ENCODE data around the gene ADAM12. TPM values are rescaled to one million over a fixed set of nuclear protein-coding genes. Genes with fewer than 3 reads are reported as not detected.

ADAM12 gene
- total RNA-seq, 2 donors from 2014 or later, result 0.14 to 1.9 TPM

DNA sequence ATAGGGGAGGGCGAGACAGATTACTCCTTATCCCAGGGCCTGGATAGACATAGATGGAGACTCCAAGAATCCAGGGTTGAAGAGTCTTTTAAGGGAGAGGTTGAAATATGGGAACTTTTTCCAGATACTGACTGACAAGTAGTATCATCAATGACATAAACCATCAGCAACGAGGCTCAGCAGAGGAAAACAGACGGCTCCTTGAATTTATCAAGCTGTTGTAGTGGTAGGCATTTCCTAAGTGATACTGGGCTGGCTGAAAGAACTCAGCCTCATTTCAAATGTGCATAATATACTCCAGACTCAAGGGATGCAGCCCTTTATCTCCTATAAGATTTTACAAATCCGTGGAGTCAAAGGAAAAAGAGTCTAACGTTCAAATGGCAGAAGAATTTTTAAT lies 341.4 kb downstream of the ADAM12 start:
- no peak overlapping the region for H3K4me3 ChIP-seq
- no peaks in the 10 kb centered on the region for H3K36me3 ChIP-seq
- H3K4me1 ChIP-seq (replicated peaks), result no peaks in the 10 kb centered on the region
- H3K27ac ChIP-seq, result no peak overlapping the region
- H3K9me3 ChIP-seq, result no peaks in the 10 kb centered on the region
- 96% methylated on average over 5 of the region's 5 CpGs for WGBS
- no peaks in the 10 kb centered on the region for H3K27me3 ChIP-seq (replicated peaks; ENCODE audit: insufficient read depth)
- intact Hi-C loops (cut with DNase I), result no loop called here
- TF ChIP-seq POLR2A (IDR thresholded peaks at IDR 0.05), result no peak
- no peak for DNase-seq (ENCODE audit: low spot score)

DNA sequence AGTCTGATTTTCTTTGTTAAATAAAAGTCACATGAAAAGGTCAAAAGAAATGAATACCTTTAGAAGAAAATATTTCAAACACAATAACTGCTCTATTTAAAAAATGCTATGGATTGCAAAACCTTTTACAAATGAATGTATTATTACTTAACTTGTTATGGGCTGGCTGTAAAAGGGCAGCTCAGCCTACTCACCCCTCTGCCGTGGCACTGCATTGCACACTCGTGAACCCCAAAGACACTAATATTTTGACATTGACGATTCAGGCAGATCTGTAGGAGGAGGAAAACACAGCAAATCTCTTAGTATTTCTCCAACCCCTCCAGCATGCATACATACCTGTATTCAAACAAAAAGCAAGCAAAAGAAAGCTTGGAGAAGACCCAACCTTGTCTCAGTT lies 342.4 kb downstream of the ADAM12 start:
- no peak overlapping the region for H3K4me3 ChIP-seq
- no peak overlapping the region for H3K27ac ChIP-seq
- no peaks in the 10 kb centered on the region for H3K27me3 ChIP-seq (replicated peaks; ENCODE audit: insufficient read depth)
- H3K36me3 ChIP-seq, result no peaks in the 10 kb centered on the region
- no peak for DNase-seq (ENCODE audit: low spot score)
- H3K9me3 ChIP-seq, result no peaks in the 10 kb centered on the region
- intact Hi-C loops (cut with DNase I), result no loop called here
- TF ChIP-seq, protein P1, sequence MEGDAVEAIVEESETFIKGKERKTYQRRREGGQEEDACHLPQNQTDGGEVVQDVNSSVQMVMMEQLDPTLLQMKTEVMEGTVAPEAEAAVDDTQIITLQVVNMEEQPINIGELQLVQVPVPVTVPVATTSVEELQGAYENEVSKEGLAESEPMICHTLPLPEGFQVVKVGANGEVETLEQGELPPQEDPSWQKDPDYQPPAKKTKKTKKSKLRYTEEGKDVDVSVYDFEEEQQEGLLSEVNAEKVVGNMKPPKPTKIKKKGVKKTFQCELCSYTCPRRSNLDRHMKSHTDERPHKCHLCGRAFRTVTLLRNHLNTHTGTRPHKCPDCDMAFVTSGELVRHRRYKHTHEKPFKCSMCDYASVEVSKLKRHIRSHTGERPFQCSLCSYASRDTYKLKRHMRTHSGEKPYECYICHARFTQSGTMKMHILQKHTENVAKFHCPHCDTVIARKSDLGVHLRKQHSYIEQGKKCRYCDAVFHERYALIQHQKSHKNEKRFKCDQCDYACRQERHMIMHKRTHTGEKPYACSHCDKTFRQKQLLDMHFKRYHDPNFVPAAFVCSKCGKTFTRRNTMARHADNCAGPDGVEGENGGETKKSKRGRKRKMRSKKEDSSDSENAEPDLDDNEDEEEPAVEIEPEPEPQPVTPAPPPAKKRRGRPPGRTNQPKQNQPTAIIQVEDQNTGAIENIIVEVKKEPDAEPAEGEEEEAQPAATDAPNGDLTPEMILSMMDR (IDR thresholded peaks at IDR 0.05), result no peak
- TF ChIP-seq POLR2A (IDR thresholded peaks at IDR 0.05), result no peak
- TF ChIP-seq POLR2AphosphoS5 (IDR thresholded peaks at IDR 0.05), result no peak
- no peaks in the 10 kb centered on the region for H3K4me1 ChIP-seq (replicated peaks)
- WGBS, result 62% methylated on average over 3 of the region's 3 CpGs

DNA sequence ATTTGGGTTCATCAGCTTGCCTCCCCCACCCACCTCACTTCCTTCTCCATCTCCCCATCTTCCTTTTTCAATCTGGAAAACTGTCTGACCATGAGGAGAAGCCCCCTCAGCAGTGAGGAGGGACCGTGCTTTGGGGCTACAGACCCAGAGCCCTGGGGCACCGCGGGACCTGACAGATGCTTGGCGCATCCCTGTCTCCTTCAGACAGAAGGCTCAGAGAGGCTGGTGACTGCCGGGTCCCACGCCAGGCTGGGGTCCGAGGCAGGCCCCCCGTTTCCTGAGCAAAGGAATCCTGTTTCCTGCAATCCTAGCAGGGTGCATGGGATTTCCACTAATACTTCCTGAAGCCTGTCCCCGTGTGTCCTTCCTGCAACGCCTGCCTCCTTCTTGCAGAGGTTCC lies 344.9 kb downstream of the ADAM12 start:
- H3K27ac ChIP-seq, result no peak overlapping the region
- no peak for TF ChIP-seq POLR2AphosphoS5 (IDR thresholded peaks at IDR 0.05)
- TF ChIP-seq POLR2A (IDR thresholded peaks at IDR 0.05), result no peak
- TF ChIP-seq, protein P1 (IDR thresholded peaks at IDR 0.05), result no peak
- no peaks in the 10 kb centered on the region for H3K9me3 ChIP-seq
- H3K4me1 ChIP-seq (replicated peaks), result no peaks in the 10 kb centered on the region
- no peak overlapping the region for H3K4me3 ChIP-seq
- intact Hi-C loops (cut with DNase I), result no loop called here
- no peaks in the 10 kb centered on the region for H3K27me3 ChIP-seq (replicated peaks; ENCODE audit: insufficient read depth)
- 70% methylated on average over 10 of the region's 10 CpGs for WGBS
- DNase-seq (ENCODE audit: low spot score), result no peak
- no peaks in the 10 kb centered on the region for H3K36me3 ChIP-seq

DNA sequence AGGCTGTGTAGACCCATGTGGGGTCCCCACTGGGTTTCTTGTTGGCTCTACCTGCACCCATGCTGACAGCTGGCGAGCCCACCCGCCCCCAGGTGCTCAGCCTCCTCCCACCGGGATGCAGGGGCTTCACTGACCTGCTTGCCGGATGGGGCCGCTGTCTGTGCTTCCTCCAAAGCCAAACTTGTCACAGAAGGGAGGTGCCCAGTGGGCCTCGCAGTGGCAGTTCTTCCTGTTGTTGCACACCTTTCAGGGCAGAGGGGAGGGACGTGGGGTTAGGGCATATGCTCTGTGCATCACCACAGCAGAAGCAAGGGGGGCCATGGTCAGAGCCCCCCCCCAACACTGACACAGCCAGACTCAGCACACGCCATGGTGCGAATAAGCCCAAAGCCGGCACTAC lies 345.4 kb downstream of the ADAM12 start:
- no peaks in the 10 kb centered on the region for H3K9me3 ChIP-seq
- no peaks in the 10 kb centered on the region for H3K27me3 ChIP-seq (replicated peaks; ENCODE audit: insufficient read depth)
- 83% methylated on average over 10 of the region's 10 CpGs for WGBS
- H3K4me1 ChIP-seq (replicated peaks), result no peaks in the 10 kb centered on the region
- no peaks in the 10 kb centered on the region for H3K36me3 ChIP-seq
- intact Hi-C loops (cut with DNase I), result no loop called here
- no peak overlapping the region for H3K4me3 ChIP-seq
- DNase-seq (ENCODE audit: low spot score), result no peak
- no peak overlapping the region for H3K27ac ChIP-seq
- no peak for TF ChIP-seq POLR2AphosphoS5 (IDR thresholded peaks at IDR 0.05)
- TF ChIP-seq POLR2A (IDR thresholded peaks at IDR 0.05), result no peak

GRCh38 chr10:126042354-126042753 lies 345.9 kb downstream of the ADAM12 start:
- H3K4me3 ChIP-seq, result no peak overlapping the region
- no peak for TF ChIP-seq POLR2AphosphoS5 (IDR thresholded peaks at IDR 0.05)
- TF ChIP-seq, protein P1 (IDR thresholded peaks at IDR 0.05), result no peak
- TF ChIP-seq POLR2A (IDR thresholded peaks at IDR 0.05), result no peak
- H3K27me3 ChIP-seq (replicated peaks; ENCODE audit: insufficient read depth), result no peaks in the 10 kb centered on the region
- no peaks in the 10 kb centered on the region for H3K36me3 ChIP-seq
- no peaks in the 10 kb centered on the region for H3K9me3 ChIP-seq
- no peaks in the 10 kb centered on the region for H3K4me1 ChIP-seq (replicated peaks)
- H3K27ac ChIP-seq, result no peak overlapping the region
- intact Hi-C loops (cut with DNase I), result no loop called here
- WGBS, result 77% methylated on average over 4 of the region's 4 CpGs
- DNase-seq (ENCODE audit: low spot score), result no peak

DNA sequence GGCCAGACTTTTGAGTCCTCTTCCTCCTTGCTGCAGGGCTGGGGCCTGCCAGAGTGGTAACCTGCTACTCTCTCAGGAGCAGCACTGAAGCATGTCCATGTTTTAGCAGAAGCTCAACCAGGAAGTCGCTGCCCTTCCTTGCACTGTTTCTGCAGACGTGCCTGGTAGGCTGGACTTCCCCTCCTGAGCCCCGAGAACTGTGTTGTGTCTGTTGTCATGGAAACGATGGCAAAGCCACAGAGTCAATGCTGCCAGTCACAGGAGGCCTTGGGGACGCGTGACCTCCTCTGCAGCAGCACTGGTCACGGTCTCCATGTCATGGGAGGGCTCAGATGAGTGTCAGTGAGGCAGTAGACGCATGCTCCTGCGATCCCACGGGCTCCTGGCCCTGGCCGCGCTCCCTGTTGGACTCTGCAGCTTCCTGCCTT lies 346.5 kb downstream of the ADAM12 start:
- H3K27me3 ChIP-seq (replicated peaks; ENCODE audit: insufficient read depth), result no peaks in the 10 kb centered on the region
- no peaks in the 10 kb centered on the region for H3K9me3 ChIP-seq
- no peak overlapping the region for H3K4me3 ChIP-seq
- intact Hi-C loops (cut with DNase I), result no loop called here
- no peaks in the 10 kb centered on the region for H3K36me3 ChIP-seq
- WGBS, result 35% methylated on average over 12 of the region's 12 CpGs
- peak; percentile 15 for DNase-seq (ENCODE audit: low spot score)
- H3K27ac ChIP-seq, result no peak overlapping the region
- TF ChIP-seq POLR2A (IDR thresholded peaks at IDR 0.05) (no peak), POLR2AphosphoS5 (IDR thresholded peaks at IDR 0.05) (peak; percentile 26)
- no peaks in the 10 kb centered on the region for H3K4me1 ChIP-seq (replicated peaks)

Measured in prostate gland (tissue), 2 donors.